GM12878 (cell line): ENCODE results near the gene ARHGAP19. TPM values are rescaled to one million over a fixed set of nuclear protein-coding genes. Genes with fewer than 3 reads are reported as not detected.

ENCODE experiments used
- ATAC-seq: fragments of 200-7000 bp; cut with Tn5 transposase; 3 replicates; pipeline ENCODE4 v1.9.1; 2020; ENCODE audit warnings: mild to moderate bottlenecking, moderate library complexity
- BruUV-seq: library from RNA; stranded (reverse); fragments of 400-500 nt; replicated peaks from 2 replicates; lab custom pipeline; 2021; lab: Mats Ljungman, UMichigan
- CTCF ChIA-PET: fragments of 300-600 bp; sonication (Branson Sonifier 250); formaldehyde crosslinking; extraction: SDS; loops from one replicate; lab custom pipeline; 2021; ENCODE audit warnings: inconsistent platforms; lab: Yijun Ruan, JAX
- POLR2A ChIA-PET: fragments of 350-600 bp; formaldehyde crosslinking; extraction: SDS; loops from one replicate; lab custom pipeline; 2021; ENCODE audit warnings: inconsistent platforms; lab: Charles Lee
- RAD21 ChIA-PET: fragments of 300-600 bp; sonication (Branson Sonifier 250); formaldehyde crosslinking; loops from one replicate; lab custom pipeline; 2023; ENCODE audit warnings: antibody characterized with exemption; ENCODE audit not compliant: unreplicated experiment; lab: Charles Lee
- SMC1A ChIA-PET: fragments of 300-600 bp; sonication (Branson Sonifier 250); formaldehyde crosslinking; loops from one replicate; lab custom pipeline; 2023; ENCODE audit not compliant: unreplicated experiment, uncharacterized antibody; lab: Charles Lee
- DNase-seq: peaks from one replicate; pipeline ENCODE4 v3.0.0-alpha.2; 2011; ENCODE audit warnings: low read depth, low spot score
- FAIRE-seq: peaks from 3 replicates; lab custom pipeline; 2011; peaks lifted over from hg19 to GRCh38; lab: Jason Lieb, UNC
- H2AFZ ChIP-seq: 2 replicates; pipeline ENCODE4 v1.6.0; 2011; ENCODE audit warnings: low read depth, low read length, control low read depth; ENCODE audit not compliant: control insufficient read depth
- H3K27ac ChIP-seq: 2 replicates; pipeline ENCODE4 v1.5.1; 2011; ENCODE audit warnings: control low read depth; ENCODE audit not compliant: control insufficient read depth, insufficient read depth
- H3K27me3 ChIP-seq, 2 experiments: replicated peaks in 1 of 2; 2 replicates each; pipeline versions ENCODE4 v1.6.0 to v1.6.1; 2011; ENCODE audit warnings: low read length in 1 of 2; ENCODE audit not compliant: control insufficient read depth in 2 of 2, insufficient read depth in 2 of 2
- H3K36me3 ChIP-seq, 2 experiments: 2 replicates each; pipeline ENCODE4 v1.5.1; 2011; ENCODE audit warnings: low read length in 1 of 2; ENCODE audit not compliant: control insufficient read depth in 2 of 2, insufficient read depth in 2 of 2
- H3K4me1 ChIP-seq: 2 replicates; pipeline ENCODE4 v1.6.1; 2011; ENCODE audit warnings: mild to moderate bottlenecking, low read length, moderate library complexity, mixed read lengths; ENCODE audit not compliant: control insufficient read depth, insufficient read depth
- H3K4me2 ChIP-seq: 2 replicates; pipeline ENCODE4 v1.6.0; 2011; ENCODE audit warnings: control low read depth; ENCODE audit not compliant: control insufficient read depth, insufficient read depth
- H3K4me3 ChIP-seq: fragments of 200-600 bp; sonication (generic); 2 replicates; pipeline ENCODE4 v1.5.1; 2016
- H3K79me2 ChIP-seq: 2 replicates; pipeline ENCODE4 v1.6.0; 2011; ENCODE audit warnings: low read length; ENCODE audit not compliant: control insufficient read depth, insufficient read depth
- H3K9ac ChIP-seq: 2 replicates; pipeline ENCODE4 v1.8.0; 2011; ENCODE audit warnings: low read length, control low read depth, mixed read lengths; ENCODE audit not compliant: control insufficient read depth, insufficient read depth
- H3K9me3 ChIP-seq: replicated peaks from 3 replicates; pipeline ENCODE4 v1.5.1; 2011; ENCODE audit warnings: mild to moderate bottlenecking, low read length; ENCODE audit not compliant: control insufficient read depth, insufficient read depth
- H4K20me1 ChIP-seq: 2 replicates; pipeline ENCODE4 v1.6.0; 2011; ENCODE audit not compliant: control insufficient read depth, insufficient read depth
- BCL3 ChIP-seq: IDR thresholded peaks from 2 replicates; pipeline ENCODE4 v1.6.1; 2011; ENCODE audit warnings: borderline replicate concordance, low read depth, mild to moderate bottlenecking, moderate library complexity, low read length; ENCODE audit not compliant: insufficient read depth, poor library complexity, severe bottlenecking
- BMI1 ChIP-seq: fragments of 450-650 bp; IDR thresholded peaks from 2 replicates; pipeline ENCODE4 v1.6.1; 2016; ENCODE audit warnings: mild to moderate bottlenecking, moderate library complexity, borderline replicate concordance
- CEBPB ChIP-seq, 2 experiments: fragments of 150-350 bp in 1 of 2; IDR thresholded peaks; 2 replicates each; pipeline ENCODE4 v1.6.1; 2012 to 2014; ENCODE audit warnings: low read depth in 2 of 2, low read length in 2 of 2, borderline replicate concordance in 1 of 2, inconsistent platforms in 1 of 2
- ELK1 ChIP-seq: IDR thresholded peaks from 2 replicates; pipeline ENCODE4 v1.6.1; 2012; ENCODE audit warnings: low read depth, low read length, improper control_type of control experiment
- HCFC1 ChIP-seq: fragments of 150-350 bp; IDR thresholded peaks from 2 replicates; pipeline ENCODE4 v1.6.1; 2014; ENCODE audit warnings: low read length
- KDM1A ChIP-seq: fragments of 200-600 bp; sonication (generic); IDR thresholded peaks from 2 replicates; pipeline ENCODE4 v1.6.1; 2016; ENCODE audit warnings: borderline replicate concordance
- NBN ChIP-seq: fragments of 450-650 bp; IDR thresholded peaks from 2 replicates; pipeline ENCODE4 v1.6.1; 2016
- PKNOX1 ChIP-seq: fragments of 450-650 bp; IDR thresholded peaks from 2 replicates; pipeline ENCODE4 v1.6.1; 2016; ENCODE audit warnings: mild to moderate bottlenecking
- RBBP5 ChIP-seq: fragments of 200-600 bp; sonication (generic); conservative IDR thresholded peaks from 2 replicates; pipeline ENCODE4 v1.6.1; 2016
- USF2 ChIP-seq: IDR thresholded peaks from 2 replicates; pipeline ENCODE4 v1.6.1; 2011; ENCODE audit warnings: low read depth, low read length, improper control_type of control experiment, borderline replicate concordance
- ZBTB11 ChIP-seq: fragments of 450-650 bp; formaldehyde crosslinking; IDR thresholded peaks from 2 replicates; pipeline ENCODE4 v1.5.0; 2022; ENCODE audit warnings: mild to moderate bottlenecking, missing genetic modification characterization
- ZNF24 ChIP-seq: fragments of 450-650 bp; IDR thresholded peaks from 2 replicates; pipeline ENCODE4 v1.6.1; 2017; ENCODE audit warnings: antibody characterized with exemption, mild to moderate bottlenecking
- WGBS: methylation state at CpG from one replicate; pipeline ENCODE4 v1.1.6; 2016; ENCODE audit warnings: low lambda C conversion rate; ENCODE audit not compliant: insufficient replicate concordance, insufficient coverage; ENCODE audit errors: missing lambda C conversion rate; 5-methylcytosine and 5-hydroxymethylcytosine counted together
- in situ Hi-C: fragments of 300-500 bp; cut with MboI; formaldehyde crosslinking; loops from 9 replicates; pipeline ENCODE4 v1.14.3; 2018; ENCODE audit warnings: mixed read lengths
- intact Hi-C: fragments of 100-400 bp; cut with micrococcal nuclease; formaldehyde crosslinking; loops from one replicate; pipeline ENCODE4 v1.14.2; 2022; ENCODE audit not compliant: unreplicated experiment
- polyA plus RNA-seq, 11 experiments: library from polyadenylated mRNA; depleted of rRNA in 4 of 11; unstranded in 6 of 11; stranded (reverse) in 5 of 11; fragments of >200 nt; fragmentation: Nextera tagmentation in 4 of 11; fragmentation: Illumina TruSeq in 1 of 11; extraction: Ambion mirVana in 4 of 11; extraction: Trizol in 1 of 11; gene quantifications; 1 replicate in 1 of 11; 2 replicates in 10 of 11; pipeline versions ENCODE4 v1.2.1 to v1.2.3, GENCODE V29; 2011 to 2016; ENCODE audit warnings: inconsistent platforms in 2 of 11, missing spikeins in 2 of 11, low read depth in 1 of 11
- total RNA-seq, 4 experiments: library from RNA; depleted of rRNA in 3 of 4; stranded (reverse); fragments of >200 nt in 3 of 4; fragmentation: Illumina TruSeq in 1 of 4; extraction: Trizol in 1 of 4; gene quantifications; 2 replicates each; pipeline versions ENCODE4 v1.2.1 to v1.2.3, GENCODE V29; 2013 to 2021

ARHGAP19 gene
- total and polyA plus RNA-seq, 10 of the 15 experiments (the other 5 are each of a cell fraction or from before 2014, with no cell fraction given): 13.3 to 40.7 (median 22.6) TPM

- TF ChIP-seq PKNOX1 (no peak), USF2 (no peak)
- TF ChIP-seq, all 136 proteins: peak for 0
Observed at GRCh38 chr10:97307441-97307840, 15.0 kb upstream of the ARHGAP19 start (continued).

- BruUV-seq: no TSS peak
- H3K4me2 ChIP-seq: no peak overlapping the region
- no peak overlapping the region for H2AFZ ChIP-seq
- in situ Hi-C loops (no loop called here), intact Hi-C loops (no loop called here)
- DNase-seq (no peak), FAIRE-seq (no peak), ATAC-seq (no peak)
- H3K36me3 ChIP-seq: no peaks in the 10 kb centered on the region
- H3K79me2 ChIP-seq: no peaks in the 10 kb centered on the region
- H3K4me3 ChIP-seq: no peak overlapping the region
- no peak overlapping the region for H3K9ac ChIP-seq
- no peaks in the 10 kb centered on the region for H3K9me3 ChIP-seq
- ChIA-PET CTCF (no interaction called here), RAD21 (no interaction called here), SMC1A (no interaction called here), POLR2A (no interaction called here)
- H3K27ac ChIP-seq: no peak overlapping the region
- no peaks in the 10 kb centered on the region for H3K4me1 ChIP-seq
- 51% methylated on average over 11 of the region's 11 CpGs for WGBS
- no peaks in the 10 kb centered on the region for H4K20me1 ChIP-seq
- H3K27me3 ChIP-seq: no peaks in the 10 kb centered on the region; a peak in 1 of 4 replicates
- no peak for TF ChIP-seq ZNF24
- TF ChIP-seq CEBPB (IDR thresholded peaks at IDR 0.05; ENCODE audit: borderline replicate concordance in 1 of 2, low read depth in 2 of 2, low read length in 2 of 2): no peak
- TF ChIP-seq BCL3: no peak
- TF ChIP-seq ZBTB11: no peak
- TF ChIP-seq KDM1A: no peak
- TF ChIP-seq NBN: no peak
- TF ChIP-seq HCFC1: no peak
- TF ChIP-seq ELK1: no peak
- TF ChIP-seq RBBP5: no peak
- no peak for TF ChIP-seq BMI1
Observed at GRCh38 chr10:97302088-97302791, 9.8 kb upstream of the ARHGAP19 start.
